Suppressor macrophage treated with lipopolysaccharide for 1 hour (primary cell): ENCODE measurements around the gene PIK3CA.
"Not testable (repeated sequence)": the region's sequence is repeated elsewhere in the genome, so short reads cannot be mapped to it uniquely, and the experiment has no call there.

ENCODE experiments used
- DNase-seq, 3 donors: peaks; one replicate each; pipeline ENCODE4 v3.0.0-alpha.2; 2020 to 2022

The PIK3CA gene

DNA sequence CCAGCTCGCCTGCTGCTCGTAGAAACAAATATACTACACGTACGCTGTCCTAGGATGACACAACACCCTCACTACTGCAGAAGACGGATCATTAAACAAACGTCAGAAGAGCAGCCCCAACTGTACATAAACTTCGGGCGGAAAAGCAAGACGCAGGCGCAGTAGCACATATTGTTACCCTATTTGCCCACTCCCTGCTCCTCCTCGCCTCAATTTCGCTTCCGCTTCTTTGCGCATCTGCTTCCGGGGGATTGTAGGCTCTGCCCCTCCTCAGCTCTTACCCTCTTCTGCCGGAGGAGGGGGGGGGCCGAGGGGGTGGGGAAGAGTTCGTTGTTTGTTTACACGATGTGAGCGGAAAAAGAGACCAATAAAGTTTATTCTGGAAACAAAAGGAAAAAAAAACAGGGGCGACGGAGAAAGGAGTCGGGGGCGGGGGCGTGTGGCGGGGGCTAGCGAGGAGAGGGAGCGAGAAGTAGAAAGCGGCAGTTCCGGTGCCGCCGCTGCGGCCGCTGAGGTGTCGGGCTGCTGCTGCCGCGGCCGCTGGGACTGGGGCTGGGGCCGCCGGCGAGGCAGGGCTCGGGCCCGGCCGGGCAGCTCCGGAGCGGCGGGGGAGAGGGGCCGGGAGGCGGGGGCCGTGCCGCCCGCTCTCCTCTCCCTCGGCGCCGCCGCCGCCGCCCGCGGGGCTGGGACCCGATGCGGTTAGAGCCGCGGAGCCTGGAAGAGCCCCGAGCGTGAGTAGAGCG, at the start of gene PIK3CA:
TSS of gene PIK3CA (plus strand) at position 485 of the 743 bp plus-strand sequence. CDS start 50,469 bp downstream, outside the sequence.
- DNase-seq, result peak; percentile 96 to 99 (median 98)

DNA sequence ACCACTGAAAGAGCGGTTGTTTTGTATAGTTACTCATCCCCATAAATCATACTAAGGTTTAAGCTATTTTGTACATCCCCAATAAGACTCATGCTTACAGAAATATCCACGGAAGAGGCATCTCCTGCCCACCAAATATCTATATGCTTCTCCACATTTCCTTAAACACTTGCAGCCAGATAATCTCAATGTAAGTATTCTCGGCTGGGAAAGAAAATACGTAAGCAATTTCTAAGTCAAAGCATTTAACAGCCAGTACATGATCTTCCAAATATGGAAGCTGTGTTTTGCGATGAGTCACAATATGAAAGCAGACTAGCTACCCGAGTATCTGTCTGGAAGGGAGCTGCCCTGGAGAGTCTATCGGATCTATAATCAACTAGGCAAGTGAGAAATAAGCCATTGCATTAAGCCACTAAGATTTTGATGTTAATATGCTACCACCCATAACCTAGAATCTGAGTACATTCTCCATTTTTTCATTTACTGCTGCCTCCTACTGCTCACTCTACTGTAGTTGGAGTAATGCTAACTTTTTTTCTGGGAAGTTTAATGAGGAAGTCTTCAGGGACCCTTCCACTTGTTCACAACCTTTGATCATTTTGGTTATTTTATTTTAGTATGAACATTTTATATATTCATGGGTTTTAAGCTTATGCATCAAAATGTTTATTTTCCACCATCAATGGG, 49.6 kb upstream of the PIK3CA start:
- no peak for DNase-seq

DNA sequence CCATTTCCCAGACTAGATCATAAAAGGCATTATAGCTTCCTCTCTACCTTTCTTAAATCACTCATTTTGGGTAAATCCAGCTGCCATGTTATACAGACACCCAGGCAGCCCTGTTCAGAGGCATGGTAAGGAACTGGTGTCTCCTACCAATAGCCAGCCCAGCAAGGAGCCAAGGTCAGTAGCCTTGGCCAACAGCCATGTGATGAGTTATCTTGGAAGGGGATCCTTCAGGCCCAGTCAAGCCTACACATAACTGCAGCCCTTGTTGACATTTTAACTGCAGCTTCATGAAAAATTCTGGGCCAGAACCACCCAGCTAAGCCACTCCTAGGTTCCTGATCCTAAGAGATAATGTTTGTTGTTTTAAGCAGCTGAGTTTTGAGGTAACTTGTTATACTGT, 47.5 kb upstream of the PIK3CA start:
- DNase-seq, result no peak

DNA sequence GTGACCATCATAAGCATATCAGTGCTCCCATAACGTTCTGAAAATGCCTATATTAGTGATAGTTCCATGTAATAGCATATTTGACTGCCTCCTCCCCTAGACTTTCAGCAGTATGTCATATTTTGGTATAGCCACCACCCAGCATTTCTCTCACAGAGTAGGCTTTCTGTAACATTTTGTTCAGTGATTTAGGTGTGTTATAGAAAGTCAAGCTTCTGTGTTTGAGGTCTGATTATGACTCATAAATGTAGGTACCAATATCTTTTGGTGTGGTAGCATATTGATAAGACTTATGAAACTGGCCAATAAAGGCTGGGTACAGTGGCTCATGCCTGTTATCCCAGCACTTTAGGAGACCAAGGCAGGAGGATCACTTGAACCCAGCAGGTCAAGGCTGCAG, 42.3 kb upstream of the PIK3CA start:
- DNase-seq, result no peak

DNA sequence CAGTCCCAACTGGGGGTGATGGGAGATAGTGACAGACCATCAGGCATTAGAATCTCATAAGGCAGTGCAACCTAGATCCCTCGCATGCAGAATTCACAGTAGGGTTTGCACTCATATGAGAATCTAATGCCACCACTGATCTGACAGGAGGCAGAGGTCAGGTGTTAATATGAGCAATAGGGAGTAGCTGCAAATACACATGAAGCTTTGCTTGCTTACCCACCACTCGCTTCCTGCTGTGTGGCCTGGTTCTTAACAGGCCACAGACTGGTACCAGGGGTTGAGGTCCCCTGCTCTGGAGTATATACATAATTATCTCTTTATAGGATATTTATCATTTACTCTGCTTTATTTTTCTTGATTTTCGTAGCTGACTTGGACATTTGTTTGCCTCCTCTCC, 40.5 kb upstream of the PIK3CA start:
- no peak for DNase-seq

DNA sequence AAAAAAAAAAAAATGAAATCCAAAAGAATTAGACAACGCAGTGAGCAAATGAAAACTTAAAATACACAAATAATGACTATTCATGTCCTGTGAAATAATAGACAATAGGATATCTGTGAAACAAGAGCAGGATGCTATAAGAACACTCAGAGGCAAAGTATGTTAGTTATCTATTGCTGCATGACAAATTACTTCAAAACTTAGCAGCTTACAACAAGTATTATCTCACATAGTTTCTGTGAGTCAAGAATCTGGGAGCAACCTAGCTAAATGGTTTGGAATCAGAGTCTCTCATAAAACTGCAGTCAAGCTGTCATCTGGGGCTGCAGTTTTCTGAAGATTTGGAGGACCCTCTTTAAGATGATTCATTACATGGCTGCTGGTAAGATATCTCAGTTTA, 40.1 kb upstream of the PIK3CA start:
- DNase-seq, result no peak

DNA sequence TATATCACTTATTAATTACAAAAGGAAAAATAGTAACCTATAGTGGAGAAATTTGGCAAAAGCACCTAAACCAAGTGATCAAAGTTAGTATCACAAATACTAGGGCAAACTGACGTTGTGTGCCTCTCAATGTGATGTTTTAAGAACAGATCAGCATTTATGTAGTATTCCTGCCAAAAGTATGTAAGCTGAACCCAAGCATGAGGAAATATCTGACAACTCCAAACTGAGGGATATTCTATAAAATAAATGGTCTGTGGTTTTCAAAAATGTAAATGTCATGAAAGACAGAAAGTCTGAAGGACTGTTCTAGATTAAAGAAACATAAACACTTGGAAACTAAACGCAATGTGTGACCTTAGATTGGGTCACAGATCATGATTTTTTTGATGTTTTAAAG, 34.3 kb upstream of the PIK3CA start:
- DNase-seq, result no peak

DNA sequence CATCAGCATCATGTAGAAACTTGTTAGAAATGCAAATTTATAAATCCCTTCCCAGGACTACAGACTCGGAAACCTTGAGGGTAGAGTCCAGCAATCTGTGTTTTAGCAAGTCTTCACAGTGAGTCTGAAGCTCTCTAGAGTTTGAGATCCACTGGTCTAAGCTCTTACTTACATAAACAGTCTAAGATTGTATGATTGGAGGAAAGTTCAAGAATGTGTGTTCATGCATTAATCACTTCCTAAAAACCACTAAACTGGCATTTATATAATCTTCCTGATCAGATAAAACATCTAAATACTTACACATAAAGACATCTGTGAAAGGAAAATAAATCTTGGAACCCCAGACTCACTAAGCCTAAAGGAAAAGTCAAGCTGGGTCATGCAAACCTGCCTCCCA, 32.7 kb upstream of the PIK3CA start:
- not testable (repeated sequence) for DNase-seq

DNA sequence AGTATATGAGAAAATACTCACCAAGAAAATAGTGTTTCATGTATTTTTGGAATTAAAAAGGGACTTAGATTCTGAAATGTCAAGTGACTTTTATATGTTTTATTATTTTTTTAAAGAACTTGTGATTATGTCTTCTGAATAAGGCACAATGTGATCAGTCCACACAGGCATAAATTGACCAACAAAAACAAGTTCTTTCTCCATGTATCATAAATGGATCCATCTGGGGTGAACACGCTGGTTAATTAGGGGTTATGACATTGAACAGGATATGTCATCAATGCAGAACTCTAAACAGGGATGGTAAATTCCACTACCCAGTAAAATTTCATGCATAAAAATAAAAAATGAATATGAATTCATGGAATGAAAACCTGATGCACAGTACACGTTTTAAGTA, 31.3 kb upstream of the PIK3CA start:
- no peak for DNase-seq

DNA sequence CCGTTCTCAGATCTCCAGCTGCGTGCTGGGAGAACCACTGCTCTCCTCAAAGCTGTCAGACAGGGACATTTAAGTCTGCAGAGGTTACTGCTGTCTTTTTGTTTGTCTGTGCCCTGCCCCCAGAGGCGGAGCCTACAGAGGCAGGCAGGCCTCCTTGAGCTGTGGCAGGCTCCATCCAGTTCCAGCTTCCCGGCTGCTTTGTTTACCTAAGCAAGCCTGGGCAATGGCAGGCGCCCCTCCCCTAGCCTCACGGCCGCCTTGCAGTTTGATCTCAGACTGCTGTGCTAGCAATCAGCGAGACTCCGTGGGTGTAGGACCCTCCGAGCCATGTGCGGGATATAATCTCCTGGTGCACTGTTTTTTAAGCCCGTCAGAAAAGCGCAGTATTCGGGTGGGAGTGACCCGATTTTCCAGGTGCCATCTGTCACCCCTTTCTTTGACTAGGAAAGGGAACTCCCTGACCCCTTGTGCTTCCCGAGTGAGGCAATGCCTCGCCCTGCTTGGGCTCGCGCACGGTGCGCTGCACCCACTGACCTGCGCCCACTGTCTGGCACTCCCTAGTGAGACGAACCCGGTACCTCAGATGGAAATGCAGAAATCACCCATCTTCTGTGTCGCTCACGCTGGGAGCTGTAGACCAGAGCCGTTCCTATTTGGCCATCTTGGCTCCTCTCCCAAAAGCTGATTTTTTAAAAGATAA, 15.8 kb upstream of the PIK3CA start:
- DNase-seq, result not testable (repeated sequence)

DNA sequence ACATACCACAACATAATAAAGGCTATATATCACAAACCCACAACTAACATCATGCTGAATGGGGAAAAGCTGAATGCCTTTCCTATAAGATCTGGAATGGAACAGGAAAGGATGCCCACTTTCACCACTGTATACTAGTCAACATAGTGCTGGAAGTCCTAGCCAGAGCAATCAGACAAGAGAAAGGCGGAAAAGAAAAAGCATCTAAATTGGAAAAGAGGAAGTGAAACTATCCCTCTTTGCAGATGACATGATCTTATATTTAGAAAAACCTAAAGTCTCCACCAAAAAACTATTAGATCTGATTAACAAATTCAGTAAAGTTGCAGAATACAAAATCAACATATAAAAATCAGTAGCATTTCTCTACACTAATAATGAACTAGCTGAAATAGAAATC, 14.6 kb upstream of the PIK3CA start:
- DNase-seq, result peak; percentile 5 to 61 (median 48)

DNA sequence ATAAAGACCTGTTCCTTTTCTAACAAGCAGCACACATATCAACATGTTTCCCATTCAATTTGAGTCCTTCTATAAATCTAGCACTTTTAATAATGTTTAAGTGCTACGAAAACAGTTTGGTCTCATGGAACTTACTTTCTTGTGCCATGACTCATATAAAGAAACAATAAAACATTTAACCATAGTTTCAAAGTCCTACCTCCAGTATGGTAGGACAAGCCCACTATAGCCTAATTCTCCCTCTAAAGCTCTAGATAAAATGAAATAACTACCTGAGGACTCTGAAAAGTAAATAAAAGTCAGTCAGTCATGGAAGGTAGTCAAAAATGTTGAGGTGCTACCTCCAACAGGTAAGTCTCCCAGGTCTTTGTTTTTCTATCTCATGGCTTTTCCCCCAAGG, 12.0 kb upstream of the PIK3CA start:
- no peak for DNase-seq

DNA sequence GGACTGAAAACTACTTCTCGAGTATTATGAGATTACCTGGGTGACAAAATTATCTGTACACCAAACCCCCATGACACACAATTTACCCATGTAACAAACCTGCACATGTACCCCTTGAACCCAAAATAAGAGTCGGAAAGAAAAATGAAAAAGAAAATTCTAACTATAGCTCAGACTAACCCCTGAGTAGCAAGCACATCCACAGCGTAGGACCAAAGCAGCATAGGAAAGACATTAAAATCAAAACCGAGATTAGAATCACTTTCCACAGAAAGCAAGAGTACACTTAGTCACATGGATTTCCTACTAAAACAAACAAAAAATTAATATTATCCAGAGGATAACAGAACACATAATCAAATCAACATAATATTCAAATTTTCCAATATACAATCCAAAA, 6.3 kb upstream of the PIK3CA start:
- no peak for DNase-seq

DNA sequence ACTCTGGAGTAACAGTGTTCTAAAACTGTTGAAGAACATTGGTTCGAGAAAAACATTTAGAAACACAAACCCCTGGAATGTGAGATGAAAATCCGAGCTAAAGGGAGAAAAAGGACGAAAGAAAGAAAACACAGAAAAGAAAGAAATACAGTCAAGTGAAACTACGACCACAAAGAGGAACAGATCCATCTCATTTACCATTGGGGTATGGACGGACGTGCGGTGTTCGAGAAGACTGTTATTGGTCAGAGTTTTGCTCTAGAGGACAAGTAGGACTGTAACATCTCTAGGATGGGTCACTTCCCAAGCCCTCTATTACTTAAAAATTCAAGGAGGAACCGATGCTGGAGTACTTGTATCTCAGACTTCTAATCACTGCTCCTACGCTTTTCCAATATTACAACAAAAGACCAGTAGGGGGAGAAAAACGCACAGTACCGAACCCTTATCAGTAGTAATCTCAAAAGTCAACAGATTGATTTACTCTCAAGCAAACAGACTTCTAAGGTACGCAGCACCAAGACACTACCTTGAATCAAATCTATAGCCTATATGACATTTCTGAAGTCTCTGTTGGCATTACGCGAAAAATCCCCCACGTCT, 1.1 kb upstream of the PIK3CA start:
- DNase-seq, result peak; percentile 64 to 81 (median 80)

DNA sequence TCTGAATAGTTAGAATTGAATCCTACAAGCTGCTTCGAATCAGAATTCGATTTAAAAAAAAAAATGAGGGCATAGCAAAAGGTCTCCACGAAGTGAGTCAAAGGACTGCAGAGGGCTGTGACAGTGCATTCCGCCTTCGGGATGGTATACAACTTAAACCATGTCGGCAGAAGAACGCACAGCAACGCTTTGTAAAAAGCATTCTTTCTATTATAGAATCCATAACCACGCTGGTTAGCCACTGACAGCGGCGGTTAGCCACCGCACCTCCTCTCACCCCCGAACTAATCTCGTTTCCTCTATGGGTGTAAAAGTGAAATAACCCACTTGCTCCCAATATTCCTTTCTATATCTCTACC, 664 bp upstream of the PIK3CA start:
- no peak for DNase-seq

DNA sequence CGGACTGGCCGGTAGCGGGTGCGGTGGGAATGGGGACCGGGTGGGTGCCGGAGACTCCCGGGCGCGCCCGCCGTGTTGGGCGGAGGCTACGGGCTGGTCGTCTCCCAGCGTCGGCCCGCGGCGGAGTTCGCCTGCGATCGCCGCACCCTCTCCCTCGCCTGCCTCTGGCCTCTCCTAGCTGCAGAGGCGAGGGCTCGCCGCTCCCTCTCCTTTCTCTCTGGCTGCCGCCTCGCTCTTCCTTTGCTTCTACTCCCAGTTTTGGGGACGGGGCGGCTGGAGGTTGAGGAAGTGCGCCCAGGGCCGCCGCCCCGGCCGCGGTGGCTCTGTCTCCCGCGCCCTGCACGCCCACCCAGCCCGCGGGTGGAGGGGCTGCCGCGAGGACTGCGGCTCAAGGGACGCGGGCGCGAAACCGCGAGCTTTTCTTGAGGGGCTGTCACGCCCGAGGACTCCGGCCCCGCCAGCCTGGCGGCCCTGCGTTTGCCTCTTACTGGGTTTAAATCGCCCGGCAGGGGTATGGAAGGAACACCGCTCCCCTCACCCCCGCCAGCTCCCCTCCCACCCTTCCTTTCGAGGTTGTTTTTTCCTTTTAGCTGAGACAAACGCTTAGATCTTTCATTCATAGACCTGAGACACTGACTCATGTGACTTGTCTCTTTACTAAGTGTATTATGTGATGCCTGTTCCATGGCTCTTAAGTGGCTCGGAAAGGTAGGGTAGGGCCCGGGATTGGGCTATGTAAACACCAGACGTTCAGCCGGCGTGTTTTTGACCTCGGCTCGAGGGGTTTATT, 654 bp downstream of the PIK3CA start:
- DNase-seq, result peak; percentile 40 to 72 (median 51)

DNA sequence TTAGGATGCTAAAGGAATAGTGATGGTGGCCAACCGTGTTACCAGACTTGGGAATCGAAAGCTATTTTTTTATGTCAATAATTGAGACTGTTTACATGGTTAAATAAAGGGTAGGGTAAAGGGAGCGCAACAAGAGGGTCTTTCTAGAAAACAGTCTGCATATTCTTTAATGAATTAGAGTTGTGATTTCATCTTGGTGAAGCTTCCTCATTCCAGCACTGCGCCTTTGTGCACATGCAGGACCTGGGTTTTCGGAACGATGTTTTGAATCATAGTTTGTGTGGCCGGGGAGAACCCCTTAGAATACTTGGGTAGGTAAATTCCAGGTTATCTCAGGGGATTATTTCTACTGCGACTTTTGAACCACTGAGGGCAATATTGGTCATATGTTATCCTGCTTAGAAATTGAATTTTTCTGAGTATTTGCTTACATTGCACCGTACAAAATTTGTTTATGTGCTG, 1.3 kb downstream of the PIK3CA start:
- DNase-seq, result peak; percentile 68 to 74 (median 73)

DNA sequence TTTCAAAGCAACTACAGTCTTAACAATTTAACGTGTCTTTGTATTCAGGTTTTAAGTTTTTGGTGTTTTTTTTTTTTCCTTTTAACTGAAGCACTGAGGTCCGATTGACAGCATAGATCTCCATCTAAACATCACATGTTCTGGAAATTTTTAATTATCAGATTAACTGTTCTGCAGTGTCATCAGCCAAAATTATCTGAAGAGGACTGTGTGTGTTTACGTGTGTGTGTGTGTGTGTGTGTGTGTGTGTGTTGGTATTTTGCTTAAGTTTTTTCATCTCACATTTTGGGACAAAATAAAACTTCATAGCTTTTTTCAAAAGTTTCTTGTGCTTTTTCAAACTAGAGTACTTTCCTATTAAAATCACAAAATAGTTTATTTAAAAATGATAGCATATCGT, 1.8 kb downstream of the PIK3CA start:
- no peak for DNase-seq

DNA sequence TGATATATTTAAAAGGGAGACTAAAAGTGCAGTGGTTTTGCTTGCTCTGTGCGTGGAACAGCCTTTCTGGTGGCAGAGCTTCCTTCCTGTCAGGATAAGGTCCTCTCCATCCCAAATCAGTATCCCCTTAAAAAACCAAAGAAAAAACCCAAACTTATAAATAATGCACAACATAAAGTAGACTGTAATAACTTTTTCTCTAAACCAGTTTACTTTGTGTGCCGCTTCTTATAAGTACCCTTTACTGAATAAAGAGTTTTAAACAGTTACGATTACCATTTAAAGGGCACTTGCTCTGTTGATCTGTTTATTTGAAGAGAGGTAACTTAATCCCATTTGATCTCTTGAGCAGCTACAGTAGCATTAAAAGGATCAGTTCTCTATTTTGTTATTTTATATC, 2.5 kb downstream of the PIK3CA start:
- DNase-seq, result no peak

DNA sequence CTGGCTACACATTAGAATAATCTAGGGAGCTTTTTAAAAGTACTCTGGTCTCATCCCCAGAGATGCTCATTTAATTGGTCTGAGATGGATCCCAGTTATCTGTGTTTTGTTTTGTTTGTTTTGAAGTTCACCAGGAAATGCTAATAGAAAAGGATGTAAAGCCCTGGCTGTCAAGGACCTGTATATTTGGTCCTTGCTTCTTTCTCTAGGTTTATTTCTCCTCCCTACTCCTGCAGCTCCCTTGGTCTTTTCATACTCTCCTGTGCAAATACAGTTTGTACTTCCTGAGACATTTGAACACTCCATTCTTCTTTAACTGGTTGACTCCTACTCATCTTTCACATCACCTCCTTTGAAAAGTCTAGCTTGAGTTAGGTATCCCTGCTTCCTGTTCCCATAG, 3.3 kb downstream of the PIK3CA start:
- DNase-seq, result no peak

DNA sequence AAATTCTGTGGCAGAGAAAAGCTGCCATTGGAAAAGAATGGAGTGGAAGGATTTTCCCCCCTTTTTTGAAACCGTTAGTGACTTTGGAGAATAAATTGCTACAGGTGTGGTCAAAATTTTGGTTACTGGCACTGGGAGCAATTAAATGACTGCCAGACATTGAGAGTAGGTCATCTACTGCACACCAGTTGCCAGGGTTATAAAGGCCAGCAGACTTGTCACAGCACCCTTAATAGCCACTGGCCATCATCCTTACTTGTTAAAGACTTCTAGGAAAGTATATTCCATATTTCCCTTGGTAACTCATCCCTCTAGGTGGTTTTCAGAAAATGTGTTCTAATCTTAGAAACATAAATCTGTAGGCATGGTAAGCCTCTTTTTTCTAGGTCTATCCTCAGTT, 8.0 kb downstream of the PIK3CA start:
- DNase-seq, result no peak

DNA sequence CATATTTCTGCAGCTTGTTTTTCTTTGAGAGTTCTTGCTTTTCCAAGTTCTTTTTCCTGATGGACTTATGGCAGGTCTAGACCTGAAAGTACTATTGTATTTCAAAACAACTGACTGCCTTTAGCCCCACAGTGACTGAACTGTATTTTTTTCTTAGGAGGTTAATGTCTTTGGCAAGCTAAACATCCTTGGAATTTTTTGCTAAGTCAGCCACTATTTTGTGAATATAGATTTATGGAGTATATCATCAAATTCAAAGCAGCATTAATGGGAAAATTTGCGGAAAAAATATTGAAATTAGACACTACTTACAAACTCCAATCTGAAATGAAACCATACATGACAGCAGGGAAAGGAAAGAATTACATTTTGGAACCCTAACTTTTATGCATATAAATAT, 8.6 kb downstream of the PIK3CA start:
- no peak for DNase-seq
